HUES64 (cell line): ENCODE data around the gene ZNF831.

Experiments
- H3K27ac ChIP-seq: 2 replicates; pipeline ENCODE4 v1.7.0; 2013; ENCODE audit warnings: low read depth, low read length, inconsistent platforms
- H3K27me3 ChIP-seq: 2 replicates; pipeline ENCODE4 v1.6.1; 2013; ENCODE audit warnings: mild to moderate bottlenecking, low read length; ENCODE audit not compliant: insufficient read depth
- H3K36me3 ChIP-seq: 2 replicates; pipeline ENCODE4 v1.6.1; 2013; ENCODE audit warnings: mild to moderate bottlenecking, low read length; ENCODE audit not compliant: insufficient read depth
- H3K4me1 ChIP-seq: 2 replicates; pipeline ENCODE4 v1.6.1; 2013; ENCODE audit warnings: mild to moderate bottlenecking, low read length, moderate library complexity; ENCODE audit not compliant: insufficient read depth
- H3K4me3 ChIP-seq: 2 replicates; pipeline ENCODE4 v1.5.1; 2013; ENCODE audit warnings: mild to moderate bottlenecking, low read length, moderate library complexity
- H3K9ac ChIP-seq: 2 replicates; pipeline ENCODE4 v1.6.1; 2013; ENCODE audit warnings: mild to moderate bottlenecking, low read depth, low read length
- H3K9me3 ChIP-seq: 2 replicates; pipeline ENCODE4 v1.6.1; 2013; ENCODE audit warnings: low read depth, low read length; ENCODE audit not compliant: insufficient read depth
- WGBS: fragments of 150-250, 120-280 bp; methylation state at CpG from one replicate; pipeline ENCODE4 v1.1.7; 2013; ENCODE audit warnings: missing lambda C conversion rate; 5-methylcytosine and 5-hydroxymethylcytosine counted together

The ZNF831 gene

DNA sequence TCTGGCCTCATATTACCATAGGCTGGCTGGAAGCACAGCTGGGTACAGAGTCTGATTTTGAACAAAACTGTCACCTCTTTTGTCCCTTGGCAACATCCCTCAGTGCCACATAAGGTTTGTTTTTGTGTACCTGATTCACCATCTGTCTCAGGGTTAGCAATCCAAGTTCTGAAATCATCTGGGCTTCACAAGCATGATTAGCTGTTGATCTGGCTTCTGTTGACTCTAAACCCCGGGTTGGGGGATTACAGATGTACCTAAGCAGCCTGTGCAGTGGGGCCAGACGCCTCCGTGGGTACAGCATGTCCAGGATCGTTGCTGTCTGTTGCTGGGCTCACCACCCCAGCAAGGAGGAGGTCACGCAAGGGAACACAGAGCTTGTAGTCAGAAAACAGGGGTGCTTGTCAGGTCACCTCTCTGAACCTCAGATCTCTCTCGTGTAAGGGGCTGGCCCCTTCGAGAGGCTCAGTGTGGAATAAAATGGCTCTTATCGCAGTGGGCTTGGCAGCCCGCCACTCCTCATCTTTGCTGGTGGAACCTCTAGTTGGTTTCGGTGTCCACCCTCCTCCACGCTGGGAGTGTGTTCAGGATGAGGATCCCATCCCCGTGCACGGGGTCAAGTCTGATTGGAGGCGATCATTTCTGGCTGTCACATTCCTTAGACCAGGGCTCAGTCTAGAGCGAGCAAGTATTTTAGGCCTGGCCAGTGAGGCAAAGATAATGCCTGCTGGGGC is 39.2 kb upstream of the ZNF831 start:
- H3K4me1 ChIP-seq = peaks cover 29% of the 10 kb centered on the region
- H3K4me3 ChIP-seq = no peak overlapping the region
- no peak overlapping the region for H3K27ac ChIP-seq
- 92% methylated on average over 15 of the region's 15 CpGs for WGBS
- no peak overlapping the region for H3K9ac ChIP-seq
- no peaks in the 10 kb centered on the region; the same call in 1 of the 2 replicates for H3K27me3 ChIP-seq
- no peaks in the 10 kb centered on the region for H3K36me3 ChIP-seq
- 0 out of 2 replicates have a peak, but pooled peaks cover 8% of the 10 kb centered on the region for H3K9me3 ChIP-seq

DNA sequence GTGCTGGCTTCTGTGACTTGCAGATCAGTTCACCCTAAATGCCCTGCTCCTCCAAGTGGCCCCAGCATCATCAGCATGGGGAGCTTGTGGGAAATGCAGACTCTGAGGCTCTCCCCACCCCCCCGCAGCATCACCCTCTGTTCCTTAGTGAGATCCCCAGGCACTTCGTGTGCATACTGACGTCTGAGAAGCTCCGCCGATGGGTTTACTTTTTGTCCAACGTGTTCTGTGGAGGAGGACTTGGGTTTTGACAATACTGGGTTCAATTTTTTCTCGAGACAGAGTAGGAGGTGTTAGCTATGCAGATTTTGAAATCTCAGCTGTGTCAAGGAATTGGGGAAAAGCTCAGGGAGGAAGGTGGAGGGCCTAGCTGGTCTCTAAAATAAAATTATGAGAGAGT is 38.3 kb upstream of the ZNF831 start:
- 89% methylated on average over 7 of the region's 7 CpGs for WGBS
- no peak overlapping the region for H3K27ac ChIP-seq
- no peaks in the 10 kb centered on the region for H3K36me3 ChIP-seq
- no peaks in the 10 kb centered on the region; the same call in 1 of the 2 replicates for H3K27me3 ChIP-seq
- no peak overlapping the region for H3K9ac ChIP-seq
- H3K4me1 ChIP-seq = peaks cover 29% of the 10 kb centered on the region
- H3K9me3 ChIP-seq = 0 out of 2 replicates have a peak, but pooled peaks cover 8% of the 10 kb centered on the region
- H3K4me3 ChIP-seq = no peak overlapping the region

DNA sequence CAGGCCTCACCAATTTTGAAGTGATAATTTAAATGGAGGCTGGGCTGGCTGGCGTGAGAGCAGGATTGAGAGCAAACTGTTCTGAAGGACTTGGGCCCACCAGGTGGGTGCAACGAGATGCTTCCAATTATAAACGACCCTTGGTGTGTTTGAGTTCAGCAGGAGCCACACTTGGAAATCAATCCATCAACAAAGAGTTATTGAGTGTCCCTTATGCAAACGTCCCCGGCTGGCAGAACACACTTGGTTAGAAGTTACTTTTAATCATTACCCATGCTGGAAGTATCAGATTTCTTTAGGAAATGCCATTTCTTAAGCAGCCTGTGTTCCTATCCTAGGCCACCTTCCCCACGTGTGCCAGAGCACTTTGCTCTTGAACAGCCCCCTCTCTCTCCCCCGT is 37.8 kb upstream of the ZNF831 start:
- no peaks in the 10 kb centered on the region for H3K36me3 ChIP-seq
- 63% methylated on average over 7 of the region's 7 CpGs for WGBS
- H3K27ac ChIP-seq = no peak overlapping the region
- peaks cover 29% of the 10 kb centered on the region for H3K4me1 ChIP-seq
- no peak overlapping the region for H3K4me3 ChIP-seq
- 0 out of 2 replicates have a peak, but pooled peaks cover 8% of the 10 kb centered on the region for H3K9me3 ChIP-seq
- no peak overlapping the region for H3K9ac ChIP-seq
- no peaks in the 10 kb centered on the region; the same call in 1 of the 2 replicates for H3K27me3 ChIP-seq

- Histone ChIP-seq H3K27ac (no peak overlapping the region), H3K4me1 (peaks cover 20% of the 10 kb centered on the region), H3K27me3 (no peaks in the 10 kb centered on the region; the same call in 1 of the 2 replicates), H3K36me3 (no peaks in the 10 kb centered on the region), H3K4me3 (no peak overlapping the region), H3K9ac (no peak overlapping the region), H3K9me3 (no peaks in the 10 kb centered on the region)
- WGBS = 99% methylated on average over 6 of the region's 6 CpGs
These were observed 35.8 kb upstream of the ZNF831 start for GRCh38 chr20:59127839-59128238.

DNA sequence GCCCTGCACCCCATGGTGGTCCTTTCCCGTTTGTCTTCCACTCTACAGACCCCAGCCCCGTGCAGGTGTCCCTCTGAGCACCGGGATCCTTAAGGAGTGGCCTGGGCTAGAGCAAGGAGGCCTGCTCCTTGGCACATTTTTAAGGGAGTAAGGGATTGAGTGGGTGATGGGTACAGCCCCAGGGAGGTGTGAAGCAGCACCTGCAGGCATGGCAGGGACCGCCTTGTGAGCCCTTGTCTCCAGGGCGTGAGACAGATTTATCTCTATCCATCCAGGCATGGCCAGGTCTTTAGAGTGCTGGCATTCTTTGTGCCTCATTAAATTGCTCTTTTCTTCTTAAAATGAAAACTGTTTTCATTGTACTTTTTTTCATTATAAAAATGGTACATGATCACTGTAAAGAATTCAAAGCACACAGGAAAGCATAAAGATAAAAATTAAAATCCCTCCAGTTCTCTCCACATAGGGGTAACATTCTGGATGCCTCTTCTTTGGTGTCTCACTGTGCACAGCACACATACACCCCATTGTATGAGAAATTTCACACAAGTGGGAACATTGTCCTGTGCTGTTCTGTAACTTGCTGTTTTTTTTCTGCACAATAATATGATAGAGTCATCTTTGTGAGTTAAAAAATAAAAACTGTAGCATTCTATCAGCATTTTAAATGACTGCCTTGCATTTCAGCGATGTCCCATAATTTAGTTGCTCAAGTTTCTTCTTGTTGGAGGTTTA is 31.9 kb upstream of the ZNF831 start:
- Histone ChIP-seq H3K4me3 (no peak overlapping the region), H3K36me3 (no peaks in the 10 kb centered on the region), H3K9ac (no peak overlapping the region), H3K4me1 (no peaks in the 10 kb centered on the region; the same call in 1 of the 2 replicates), H3K9me3 (peaks cover 14% of the 10 kb centered on the region), H3K27ac (no peak overlapping the region), H3K27me3 (no peaks in the 10 kb centered on the region)
- WGBS = 93% methylated on average over 6 of the region's 6 CpGs

GRCh38 chr20:59134182-59134581 is 29.4 kb upstream of the ZNF831 start:
- H3K4me3 ChIP-seq = no peak overlapping the region
- H3K9ac ChIP-seq = no peak overlapping the region
- no peaks in the 10 kb centered on the region for H3K36me3 ChIP-seq
- H3K4me1 ChIP-seq = no peaks in the 10 kb centered on the region
- WGBS = 89% methylated on average over 5 of the region's 5 CpGs
- H3K9me3 ChIP-seq = peaks cover 32% of the 10 kb centered on the region
- no peaks in the 10 kb centered on the region for H3K27me3 ChIP-seq
- H3K27ac ChIP-seq = no peak overlapping the region

DNA sequence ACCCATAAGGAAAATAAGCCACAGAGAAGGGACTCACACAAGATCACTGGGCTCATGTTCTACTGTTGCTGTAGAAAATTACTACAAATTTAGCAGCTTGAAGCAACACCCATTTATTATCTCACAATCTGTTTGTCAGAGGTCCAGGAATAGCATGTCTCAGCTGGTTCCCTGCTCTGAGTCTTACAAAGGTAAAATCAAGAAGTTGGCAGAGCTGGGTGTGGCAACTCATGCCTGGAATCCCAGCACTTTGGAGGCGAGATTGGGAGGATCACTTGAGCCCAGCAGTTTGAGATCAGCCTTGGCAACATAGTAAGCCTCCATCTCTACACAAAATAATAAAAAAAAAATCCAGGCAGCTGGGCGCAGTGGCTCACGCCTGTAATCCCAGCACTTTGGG is 28.5 kb upstream of the ZNF831 start:
- no peak overlapping the region for H3K27ac ChIP-seq
- H3K27me3 ChIP-seq = no peaks in the 10 kb centered on the region
- peaks cover 32% of the 10 kb centered on the region for H3K9me3 ChIP-seq
- no peaks in the 10 kb centered on the region for H3K4me1 ChIP-seq
- no peak overlapping the region for H3K9ac ChIP-seq
- WGBS = 92% methylated on average over 3 of the region's 3 CpGs
- no peaks in the 10 kb centered on the region for H3K36me3 ChIP-seq
- H3K4me3 ChIP-seq = no peak overlapping the region

GRCh38 chr20:59136027-59136426 is 27.6 kb upstream of the ZNF831 start:
- no peaks in the 10 kb centered on the region for H3K36me3 ChIP-seq
- no peak overlapping the region for H3K4me3 ChIP-seq
- H3K9ac ChIP-seq = no peak overlapping the region
- WGBS = 66% methylated on average over 2 of the region's 3 CpGs
- no peak overlapping the region for H3K27ac ChIP-seq
- H3K27me3 ChIP-seq = no peaks in the 10 kb centered on the region
- H3K4me1 ChIP-seq = no peaks in the 10 kb centered on the region
- peaks cover 37% of the 10 kb centered on the region for H3K9me3 ChIP-seq

DNA sequence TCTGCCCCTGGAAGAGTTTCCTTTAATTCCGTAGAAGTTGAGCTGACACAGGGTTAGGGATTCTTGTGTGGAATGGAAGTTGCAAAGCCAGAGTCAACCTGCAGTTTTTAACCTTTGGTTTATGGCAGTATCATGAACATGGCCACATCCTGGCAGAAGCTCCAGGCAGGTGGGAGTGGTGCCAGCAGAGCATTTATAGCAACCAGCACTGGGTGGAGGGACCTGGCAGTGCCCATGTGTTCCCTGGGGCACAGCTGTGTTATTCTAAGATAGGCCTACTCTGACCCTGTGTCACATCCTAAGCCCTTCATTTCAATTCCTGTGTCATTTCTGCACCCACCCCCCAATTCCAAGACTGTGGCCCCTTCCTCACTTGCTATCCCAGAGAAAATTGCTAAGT is 26.1 kb upstream of the ZNF831 start:
- H3K4me1 ChIP-seq = no peaks in the 10 kb centered on the region

GRCh38 chr20:59138114-59138748 is 25.4 kb upstream of the ZNF831 start:
- Histone ChIP-seq H3K4me3 (no peak overlapping the region), H3K27ac (no peak overlapping the region), H3K9ac (no peak overlapping the region), H3K4me1 (no peaks in the 10 kb centered on the region), H3K9me3 (peaks cover 37% of the 10 kb centered on the region), H3K36me3 (no peaks in the 10 kb centered on the region), H3K27me3 (no peaks in the 10 kb centered on the region)
- WGBS = 86% methylated on average over 6 of the region's 6 CpGs

More for the DNA sequence above, 26.1 kb upstream of the ZNF831 start:
- Histone ChIP-seq H3K9ac (no peak overlapping the region), H3K27me3 (no peaks in the 10 kb centered on the region), H3K27ac (no peak overlapping the region), H3K36me3 (no peaks in the 10 kb centered on the region), H3K4me3 (no peak overlapping the region), H3K9me3 (peaks cover 37% of the 10 kb centered on the region)
- WGBS = 92% methylated on average over 1 of the region's 1 CpG

GRCh38 chr20:59139998-59140397 is 23.6 kb upstream of the ZNF831 start:
- WGBS = 89% methylated on average over 1 of the region's 1 CpG
- H3K4me1 ChIP-seq = no peaks in the 10 kb centered on the region
- no peak overlapping the region for H3K9ac ChIP-seq
- no peak overlapping the region for H3K4me3 ChIP-seq
- no peaks in the 10 kb centered on the region for H3K27me3 ChIP-seq
- peaks cover 36% of the 10 kb centered on the region for H3K9me3 ChIP-seq
- no peak overlapping the region for H3K27ac ChIP-seq
- H3K36me3 ChIP-seq = no peaks in the 10 kb centered on the region
